NCI-H2107 (cell line): ENCODE measurements around the gene ETFB.

Experiments
- DNase-seq: peaks from one replicate; lab custom pipeline; 2025; lab: John Stamatoyannopoulos, UW

ETFB gene

DNA sequence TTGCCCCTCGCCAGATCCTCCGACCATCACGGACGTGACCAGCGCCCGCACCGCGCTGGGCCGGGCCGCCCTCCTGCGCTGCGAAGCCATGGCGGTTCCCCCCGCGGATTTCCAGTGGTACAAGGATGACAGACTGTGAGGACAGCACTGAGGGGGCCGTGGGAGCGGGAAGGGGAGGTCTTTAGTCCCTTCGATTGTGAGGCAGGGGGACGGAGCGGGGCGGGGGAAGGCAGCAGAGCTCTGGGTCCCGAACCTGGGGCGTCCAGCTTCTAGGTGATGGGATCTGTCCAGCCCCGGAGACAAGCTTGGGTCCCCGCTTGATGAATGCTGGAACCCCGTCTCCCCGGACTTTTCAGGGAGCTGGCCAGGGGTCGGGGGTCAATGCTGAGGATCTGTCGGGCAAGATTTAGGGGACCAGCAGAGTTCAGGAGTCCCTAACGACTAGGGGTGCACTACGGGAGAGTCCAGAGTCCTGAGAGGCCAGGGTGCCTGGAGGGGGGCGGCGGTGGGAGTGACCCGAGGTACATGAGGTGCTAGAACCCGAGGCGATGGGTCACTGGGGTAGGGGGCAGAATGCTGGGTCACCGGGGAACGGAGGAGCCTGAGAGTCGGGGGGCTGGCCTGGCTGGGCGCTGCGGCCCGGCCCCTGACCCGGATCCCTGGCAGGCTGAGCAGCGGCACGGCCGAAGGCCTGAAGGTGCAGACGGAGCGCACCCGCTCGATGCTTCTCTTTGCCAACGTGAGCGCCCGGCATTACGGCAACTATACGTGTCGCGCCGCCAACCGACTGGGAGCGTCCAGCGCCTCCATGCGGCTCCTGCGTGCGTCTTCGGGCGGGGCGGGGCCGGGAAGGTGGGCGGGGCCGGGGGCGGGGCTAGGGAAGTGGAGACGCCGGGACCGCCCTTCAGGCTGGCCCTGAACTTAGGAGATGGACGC is 38.9 kb downstream of the ETFB start:
- no peak for DNase-seq

- DNase-seq, result no peak
Measured at GRCh38 chr19:51326216-51327065, 39.7 kb downstream of the ETFB start.

DNA sequence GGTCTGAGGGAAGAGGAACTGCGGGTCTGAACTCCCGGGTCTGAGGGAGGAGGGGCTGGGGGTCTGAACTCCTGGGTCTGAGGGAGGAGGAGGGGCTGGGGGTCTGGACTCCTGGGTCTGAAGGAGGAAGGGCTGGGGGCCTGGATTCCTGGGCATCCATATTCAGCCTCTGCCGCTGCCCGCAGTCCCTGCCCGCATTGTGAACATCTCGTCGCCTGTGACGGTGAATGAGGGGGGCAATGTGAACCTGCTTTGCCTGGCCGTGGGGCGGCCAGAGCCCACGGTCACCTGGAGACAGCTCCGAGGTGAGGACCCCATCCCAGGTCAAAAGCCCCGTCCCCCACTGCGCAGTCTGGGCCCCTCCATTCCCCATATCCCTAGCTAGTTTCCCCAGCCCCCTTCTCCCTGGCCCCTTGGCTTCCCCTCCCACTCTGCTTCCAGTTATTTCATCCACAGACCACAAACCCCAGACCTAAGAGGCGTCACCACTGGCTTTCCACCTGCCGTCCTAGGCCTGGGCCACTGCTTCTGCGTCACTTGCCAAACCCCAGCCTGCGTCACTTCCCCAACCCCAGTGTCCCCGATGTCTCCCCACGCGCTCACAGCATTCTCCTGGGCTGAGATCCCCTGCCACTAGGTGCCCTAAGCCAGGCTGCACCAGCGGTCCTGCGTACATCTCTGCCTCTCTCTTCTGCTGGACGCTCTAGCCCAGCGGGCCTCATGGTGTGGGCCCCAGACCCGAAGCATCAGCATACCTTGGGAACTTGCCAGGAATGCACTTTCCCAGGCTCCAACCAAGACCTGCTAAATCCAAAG is 40.8 kb downstream of the ETFB start:
- DNase-seq, result no peak

DNA sequence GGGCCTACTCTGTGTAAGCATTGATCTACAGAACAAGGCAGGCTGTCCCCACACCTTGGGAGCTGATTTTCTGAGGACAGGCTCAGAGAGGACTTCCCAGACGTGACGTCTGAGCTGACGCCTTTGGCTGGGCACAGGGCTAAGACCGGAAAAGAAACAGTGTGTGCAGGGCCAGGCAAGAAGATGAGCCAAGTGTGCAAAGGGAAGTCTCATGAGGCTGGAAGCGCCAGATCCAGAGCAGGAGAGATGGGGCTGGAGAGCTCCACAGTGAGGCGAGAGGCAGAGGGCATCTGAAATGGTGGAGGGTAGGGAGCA is 42.1 kb downstream of the ETFB start:
- DNase-seq, result no peak

DNA sequence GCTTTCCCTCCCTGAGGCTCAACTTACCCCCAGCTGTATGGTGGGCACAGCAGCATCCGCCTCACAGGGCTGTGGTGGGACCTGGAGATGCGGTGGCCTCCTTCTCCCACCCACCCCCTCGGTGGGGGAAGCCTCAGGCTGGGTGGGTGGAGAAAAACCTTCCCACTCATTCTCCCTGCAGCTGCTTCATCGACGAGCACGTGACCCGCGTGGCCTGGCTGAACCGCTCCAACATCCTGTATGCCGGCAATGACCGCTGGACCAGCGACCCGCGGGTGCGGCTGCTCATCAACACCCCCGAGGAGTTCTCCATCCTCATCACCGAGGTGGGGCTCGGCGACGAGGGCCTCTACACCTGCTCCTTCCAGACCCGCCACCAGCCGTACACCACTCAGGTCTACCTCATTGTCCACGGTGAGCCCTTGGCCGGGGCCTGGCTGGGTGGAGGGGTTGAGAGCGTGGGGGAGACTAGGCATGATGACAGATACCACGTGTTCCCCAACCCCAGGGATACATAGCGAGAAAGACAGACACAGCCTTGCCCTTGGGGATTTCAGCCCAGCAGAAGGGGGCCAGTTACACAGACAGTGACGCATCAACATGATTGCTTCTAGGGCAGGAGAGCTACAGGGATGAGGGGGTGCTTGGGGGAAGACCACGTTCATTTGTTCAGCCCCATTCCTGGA is 42.6 kb downstream of the ETFB start:
- DNase-seq, result no peak

GRCh38 chr19:51321799-51322198 is 44.4 kb downstream of the ETFB start:
- DNase-seq, result no peak

DNA sequence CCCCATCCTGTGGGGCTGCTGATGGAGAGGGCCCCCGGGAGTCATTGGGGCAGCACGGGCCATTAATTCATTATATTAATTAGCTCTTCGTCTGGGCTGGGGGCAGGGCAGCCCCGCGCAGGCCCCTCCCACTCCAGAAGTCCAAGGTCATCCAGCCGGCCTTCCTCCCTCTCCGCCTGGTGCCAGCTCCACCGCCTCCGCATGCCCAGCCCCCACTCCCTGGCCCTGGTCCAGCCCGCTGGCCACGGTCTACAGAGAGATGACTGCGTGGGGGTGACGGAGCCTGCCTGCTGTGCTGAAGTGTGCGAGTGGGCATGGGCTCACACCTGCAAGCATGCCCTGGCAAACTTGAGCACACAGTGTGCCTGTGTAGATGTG is 45.9 kb downstream of the ETFB start:
- DNase-seq, result no peak

DNA sequence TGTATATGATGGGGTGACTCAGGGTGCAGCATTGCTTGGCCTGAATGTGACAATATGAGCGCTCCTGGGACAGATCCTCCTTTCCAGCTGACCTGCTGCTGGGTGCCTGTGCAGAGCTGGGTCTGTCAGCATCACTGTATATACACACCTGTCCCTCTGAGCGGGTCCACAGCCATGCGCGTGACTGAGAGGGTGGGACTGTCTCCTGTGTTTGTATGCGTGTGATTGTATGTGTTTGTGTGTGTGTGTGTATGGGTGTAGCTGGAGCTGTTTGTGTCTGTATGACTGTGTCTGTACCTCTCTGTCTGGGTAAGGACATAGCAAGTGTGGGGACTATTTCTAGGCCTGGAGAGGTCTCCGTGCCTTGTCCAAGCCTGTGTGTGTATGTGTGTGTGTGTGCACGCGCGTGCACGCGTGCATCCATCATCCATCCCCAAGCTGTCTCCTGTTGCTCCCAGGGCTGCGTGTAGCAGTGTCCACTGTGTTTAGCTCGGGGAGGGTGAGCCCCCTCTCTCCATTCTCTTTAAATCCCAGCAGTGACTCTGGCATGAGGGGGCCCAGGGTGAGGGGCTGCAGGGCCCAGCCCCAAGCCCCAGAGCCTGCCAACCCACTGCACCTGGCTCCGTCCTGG is 46.4 kb downstream of the ETFB start:
- no peak for DNase-seq

- DNase-seq, result no peak
Measured at GRCh38 chr19:51318687-51319648, 47.2 kb downstream of the ETFB start.

DNA sequence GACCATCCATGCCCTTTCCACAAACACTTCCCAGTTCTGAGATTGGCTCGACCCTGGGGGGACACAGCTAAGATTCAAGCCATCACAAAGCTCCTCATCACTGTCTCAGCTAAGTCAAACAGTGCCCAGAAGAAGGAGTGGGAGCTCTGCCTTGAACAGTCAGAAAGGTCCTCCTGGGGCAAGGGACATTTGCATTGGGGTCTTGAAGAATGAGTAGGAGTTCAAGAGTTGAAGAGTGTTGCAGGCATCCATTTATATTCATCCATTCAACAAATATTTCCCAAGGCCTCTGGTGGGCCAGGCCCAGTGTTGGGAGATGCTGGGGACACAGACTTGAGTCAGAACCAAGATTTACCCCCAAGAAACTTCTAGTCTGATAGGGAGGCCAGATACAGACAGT is 48.2 kb downstream of the ETFB start:
- no peak for DNase-seq

DNA sequence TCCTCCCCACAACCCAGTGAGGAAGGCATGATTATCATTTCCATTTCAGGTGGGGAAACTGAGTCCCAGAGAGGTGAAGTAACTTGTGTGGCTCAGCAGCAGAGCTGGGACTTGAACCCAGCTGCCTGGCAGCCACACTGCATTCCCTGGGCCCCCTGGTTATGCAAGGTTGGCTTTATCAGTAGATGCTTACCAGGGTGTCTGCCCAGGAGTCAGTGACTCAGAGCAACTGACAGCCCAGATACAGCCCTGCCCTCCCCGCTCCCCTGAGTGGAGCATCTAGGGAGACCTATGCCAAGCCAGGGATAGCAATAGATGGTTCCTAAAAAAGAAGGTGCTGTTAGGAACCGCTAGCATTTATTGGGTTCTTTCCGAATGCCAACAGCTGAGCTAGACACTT is 48.8 kb downstream of the ETFB start:
- DNase-seq, result no peak

DNA sequence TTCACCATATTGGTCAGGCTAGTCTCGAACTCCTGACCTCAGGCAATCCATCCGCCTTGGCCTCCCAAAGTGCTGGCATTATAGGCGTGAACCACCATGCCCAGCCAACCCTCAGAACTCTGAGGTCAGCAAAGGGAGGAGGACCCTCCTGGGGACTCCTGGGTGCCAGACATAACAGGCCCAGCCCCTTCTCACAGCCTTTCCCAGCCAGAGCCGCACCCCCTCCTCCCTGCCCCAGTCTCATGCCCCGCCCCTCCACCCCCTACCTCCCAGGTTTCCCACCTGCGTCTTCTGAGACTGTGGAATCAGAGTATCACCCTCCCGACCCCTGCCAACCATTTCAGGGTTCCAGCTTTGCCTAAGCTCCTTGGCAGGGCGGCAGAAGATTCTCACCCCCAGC is 49.5 kb downstream of the ETFB start:
- DNase-seq, result no peak

GRCh38 chr19:51311351-51312257 is 54.6 kb downstream of the ETFB start, which contains the start of gene IGLON5:
IGLON5 (plus strand) TSS chr19:51311644; CDS start chr19:51311848, 204 bp downstream.
- DNase-seq, result no peak

GRCh38 chr19:51305479-51305878 is 60.7 kb downstream of the ETFB start:
- no peak for DNase-seq

DNA sequence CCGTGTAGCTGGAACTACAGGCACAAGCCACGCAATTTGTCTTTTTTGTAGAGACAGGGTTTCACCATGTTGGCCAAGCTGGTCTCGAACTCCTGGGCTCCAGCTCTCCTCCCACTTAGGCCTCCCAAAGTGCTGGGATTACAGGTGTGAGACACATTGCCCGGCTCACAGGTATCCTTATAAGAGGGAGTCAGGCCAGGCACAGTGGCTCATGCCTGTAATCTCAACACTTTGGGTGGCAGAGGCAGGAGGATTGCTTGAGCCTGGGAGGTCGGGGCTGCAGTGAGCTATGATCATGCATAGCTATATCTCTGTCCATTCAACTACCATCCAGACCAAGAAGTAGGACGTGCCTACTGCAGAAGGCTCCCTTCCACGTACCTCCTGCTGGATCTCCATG is 64.9 kb downstream of the ETFB start:
- no peak for DNase-seq

DNA sequence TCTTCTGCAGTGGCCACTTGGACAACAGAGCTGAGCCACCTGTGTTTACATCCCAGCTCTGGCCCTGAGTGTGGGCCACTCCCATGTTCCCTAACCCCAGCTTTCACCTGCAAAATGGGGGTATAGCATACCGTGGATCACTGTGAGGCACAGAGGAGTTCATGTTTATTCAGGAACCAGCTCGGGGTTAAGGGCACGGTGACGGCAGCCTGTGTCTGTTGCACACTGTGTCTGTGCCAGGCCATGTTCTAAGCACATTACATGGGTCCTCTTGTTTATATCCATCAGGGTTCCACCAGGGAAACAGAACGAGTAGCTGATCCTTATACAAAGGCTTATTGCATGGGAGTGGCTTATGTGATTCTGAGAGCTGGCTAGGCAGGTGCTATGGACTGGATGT is 68.8 kb downstream of the ETFB start:
- DNase-seq, result no peak

DNA sequence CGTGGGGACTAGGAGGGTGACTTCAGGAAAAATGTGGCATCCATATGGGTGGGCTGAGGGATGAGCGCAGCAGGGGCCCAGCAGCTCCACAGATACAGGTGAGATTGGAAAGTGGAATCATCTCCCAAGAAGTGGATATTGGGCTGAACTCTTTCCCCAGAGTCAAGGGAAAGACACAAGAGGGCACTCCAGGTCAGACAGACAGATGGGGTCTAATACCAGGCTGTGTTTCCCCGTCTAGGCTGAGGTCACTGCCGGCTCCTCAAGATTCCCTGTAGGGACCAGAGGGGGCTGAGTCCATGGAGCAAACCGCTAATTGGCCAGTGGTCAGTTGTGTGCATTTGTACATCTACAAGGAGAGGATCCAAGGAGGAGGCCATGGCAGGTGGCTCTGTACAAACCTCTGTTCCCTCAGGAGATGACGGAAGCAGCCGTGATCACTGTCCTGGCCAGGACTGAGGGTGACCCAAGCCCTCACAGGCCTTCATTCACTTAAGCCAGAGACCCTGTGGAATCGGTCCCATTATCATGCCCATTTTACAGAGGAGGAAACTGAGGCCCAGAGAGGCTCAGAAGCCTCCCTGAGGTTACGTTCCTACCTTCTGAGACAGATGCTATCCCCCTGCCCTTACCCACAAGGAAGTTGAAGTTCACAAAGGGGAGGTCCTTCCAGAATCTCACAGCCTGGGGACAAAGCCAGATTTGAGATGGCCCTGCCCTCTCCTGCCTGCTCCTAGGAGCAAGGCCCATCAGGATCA is 69.7 kb downstream of the ETFB start:
- DNase-seq, result no peak
